ENCODE data around the gene LSM14B.
"Not testable (repeated sequence)": the region's sequence is repeated elsewhere in the genome, so short reads cannot be mapped to it uniquely, and the experiment has no call there.

The LSM14B gene

GRCh38 chr20:62112368-62112767, 9.9 kb upstream of the LSM14B start:
- DNase-seq (ENCODE audit: low read depth in 1 of 2, low spot score in 1 of 2): no peak

GRCh38 chr20:62114894-62115293, 7.4 kb upstream of the LSM14B start:
- no peak for DNase-seq (ENCODE audit: low read depth in 1 of 2, low spot score in 1 of 2)

- DNase-seq (ENCODE audit: low read depth in 1 of 2, low spot score in 1 of 2): not testable (repeated sequence)
These were observed 6.4 kb upstream of the LSM14B start for GRCh38 chr20:62115800-62116407.

GRCh38 chr20:62116558-62117361, 5.5 kb upstream of the LSM14B start:
- no peak for DNase-seq (ENCODE audit: low read depth in 1 of 2, low spot score in 1 of 2)

GRCh38 chr20:62117362-62117646, 5.0 kb upstream of the LSM14B start:
- no peak for DNase-seq (ENCODE audit: low read depth in 1 of 2, low spot score in 1 of 2)

- no peak for DNase-seq (ENCODE audit: low read depth in 1 of 2, low spot score in 1 of 2)
These were observed 4.6 kb upstream of the LSM14B start for GRCh38 chr20:62117658-62118057.

GRCh38 chr20:62118113-62119043, 3.9 kb upstream of the LSM14B start:
- no peak for DNase-seq (ENCODE audit: low read depth in 1 of 2, low spot score in 1 of 2)

GRCh38 chr20:62119115-62119514, 3.2 kb upstream of the LSM14B start:
- DNase-seq (ENCODE audit: low read depth in 1 of 2, low spot score in 1 of 2): no peak

GRCh38 chr20:62119591-62120364, 2.5 kb upstream of the LSM14B start:
- DNase-seq (ENCODE audit: low read depth in 1 of 2, low spot score in 1 of 2): no peak

GRCh38 chr20:62120365-62120762, 1.9 kb upstream of the LSM14B start:
- DNase-seq (ENCODE audit: low read depth in 1 of 2, low spot score in 1 of 2): no peak

GRCh38 chr20:62120990-62121775, 1.1 kb upstream of the LSM14B start:
- DNase-seq (ENCODE audit: low read depth in 1 of 2, low spot score in 1 of 2): no peak

- no peak for DNase-seq (ENCODE audit: low read depth in 1 of 2, low spot score in 1 of 2)
These were observed 577 bp downstream of the LSM14B start for GRCh38 chr20:62122654-62123449.

GRCh38 chr20:62123450-62124118, 1.3 kb downstream of the LSM14B start:
- DNase-seq (ENCODE audit: low read depth in 1 of 2, low spot score in 1 of 2): no peak

- DNase-seq (ENCODE audit: low read depth in 1 of 2, low spot score in 1 of 2): no peak
These were observed 3.9 kb downstream of the LSM14B start for GRCh38 chr20:62126141-62126540.

GRCh38 chr20:62127799-62128198, 5.5 kb downstream of the LSM14B start:
- no peak for DNase-seq (ENCODE audit: low read depth in 1 of 2, low spot score in 1 of 2)

- DNase-seq (ENCODE audit: low read depth in 1 of 2, low spot score in 1 of 2): no peak
These were observed 6.2 kb downstream of the LSM14B start for GRCh38 chr20:62128502-62128901.

- no peak for DNase-seq (ENCODE audit: low read depth in 1 of 2, low spot score in 1 of 2)
These were observed 7.7 kb downstream of the LSM14B start for GRCh38 chr20:62129731-62130531.
